Measurements from ENCODE around the gene GSTT2B.

The GSTT2B gene

GRCh38 chr22:23915290-23915689 lies 45.7 kb downstream of the GSTT2B start:
- TF ChIP-seq CTCF (conservative IDR thresholded peaks at IDR 0.05; ENCODE audit: control insufficient read depth, insufficient read depth, low read depth, low read length), result no peak
- no peak for DNase-seq (ENCODE audit: low read depth)
- H3K4me3 ChIP-seq (ENCODE audit: control insufficient read depth, low read depth, low read length), result no peak overlapping the region

- peak overlapping the region; percentile 77 for H3K4me3 ChIP-seq (ENCODE audit: control insufficient read depth, low read depth, low read length)
- TF ChIP-seq CTCF (conservative IDR thresholded peaks at IDR 0.05; ENCODE audit: control insufficient read depth, insufficient read depth, low read depth, low read length), result no peak
- DNase-seq (ENCODE audit: low read depth), result peak; percentile 97
Measured at GRCh38 chr22:23913661-23914353, 47.2 kb downstream of the GSTT2B start.

DNA sequence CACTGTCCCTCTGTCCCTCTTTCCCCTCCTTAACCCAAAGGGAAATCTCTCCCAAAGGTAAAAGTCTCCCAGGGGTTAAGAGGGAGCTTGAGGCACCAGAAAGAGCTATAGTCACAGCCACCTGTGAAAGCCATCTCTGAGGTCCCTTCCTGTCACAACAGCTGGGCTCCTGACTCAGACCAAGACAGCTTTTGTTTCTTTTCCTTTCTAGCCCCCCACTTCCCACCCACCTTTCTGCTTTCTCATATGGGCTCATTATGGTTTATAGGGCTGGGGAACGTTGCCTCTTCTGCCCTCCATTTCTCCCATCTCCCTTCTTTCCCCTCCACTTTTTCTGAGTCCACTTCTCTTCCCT lies 47.7 kb downstream of the GSTT2B start:
- H3K4me3 ChIP-seq (ENCODE audit: control insufficient read depth, low read depth, low read length), result peak overlapping the region; percentile 77
- TF ChIP-seq CTCF (conservative IDR thresholded peaks at IDR 0.05; ENCODE audit: control insufficient read depth, insufficient read depth, low read depth, low read length), result no peak
- DNase-seq (ENCODE audit: low read depth), result no peak

GRCh38 chr22:23912293-23912903 lies 48.6 kb downstream of the GSTT2B start:
- H3K4me3 ChIP-seq (ENCODE audit: control insufficient read depth, low read depth, low read length), result no peak overlapping the region
- TF ChIP-seq CTCF (conservative IDR thresholded peaks at IDR 0.05; ENCODE audit: control insufficient read depth, insufficient read depth, low read depth, low read length), result no peak
- DNase-seq (ENCODE audit: low read depth), result no peak

DNA sequence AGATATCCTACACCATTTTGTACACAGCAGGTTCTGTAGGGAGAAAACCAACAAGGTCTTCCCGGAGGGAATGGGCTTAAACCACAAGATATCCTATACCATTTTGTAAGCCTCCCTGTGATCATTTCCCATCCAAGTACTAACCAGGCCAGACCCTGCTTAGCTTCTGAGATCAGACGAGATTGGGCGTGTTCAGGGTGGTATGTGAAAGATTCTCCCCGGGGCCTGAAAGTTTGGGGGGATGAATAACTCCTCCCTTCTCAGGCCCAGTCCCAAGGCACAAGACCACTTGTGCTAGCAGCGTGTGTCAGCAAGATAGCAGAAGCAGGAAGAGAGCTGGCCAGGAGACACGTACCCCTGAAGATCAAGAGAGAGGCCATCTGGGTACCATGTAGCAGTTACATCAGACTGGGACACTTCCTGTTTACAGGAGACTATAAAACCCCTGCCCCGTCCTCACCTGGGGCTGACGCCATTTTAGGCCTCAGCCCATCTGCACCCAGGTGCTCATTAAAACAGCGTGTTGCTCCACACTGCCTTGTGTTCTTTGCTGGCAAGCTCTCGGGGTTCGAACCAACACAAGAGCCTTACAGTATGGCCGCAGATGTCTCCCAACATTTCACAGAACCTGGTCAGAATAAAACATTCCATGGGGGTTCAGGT lies 49.5 kb downstream of the GSTT2B start:
- H3K4me3 ChIP-seq (ENCODE audit: control insufficient read depth, low read depth, low read length), result no peak overlapping the region
- DNase-seq (ENCODE audit: low read depth), result no peak
- no peak for TF ChIP-seq CTCF (conservative IDR thresholded peaks at IDR 0.05; ENCODE audit: control insufficient read depth, insufficient read depth, low read depth, low read length)

DNA sequence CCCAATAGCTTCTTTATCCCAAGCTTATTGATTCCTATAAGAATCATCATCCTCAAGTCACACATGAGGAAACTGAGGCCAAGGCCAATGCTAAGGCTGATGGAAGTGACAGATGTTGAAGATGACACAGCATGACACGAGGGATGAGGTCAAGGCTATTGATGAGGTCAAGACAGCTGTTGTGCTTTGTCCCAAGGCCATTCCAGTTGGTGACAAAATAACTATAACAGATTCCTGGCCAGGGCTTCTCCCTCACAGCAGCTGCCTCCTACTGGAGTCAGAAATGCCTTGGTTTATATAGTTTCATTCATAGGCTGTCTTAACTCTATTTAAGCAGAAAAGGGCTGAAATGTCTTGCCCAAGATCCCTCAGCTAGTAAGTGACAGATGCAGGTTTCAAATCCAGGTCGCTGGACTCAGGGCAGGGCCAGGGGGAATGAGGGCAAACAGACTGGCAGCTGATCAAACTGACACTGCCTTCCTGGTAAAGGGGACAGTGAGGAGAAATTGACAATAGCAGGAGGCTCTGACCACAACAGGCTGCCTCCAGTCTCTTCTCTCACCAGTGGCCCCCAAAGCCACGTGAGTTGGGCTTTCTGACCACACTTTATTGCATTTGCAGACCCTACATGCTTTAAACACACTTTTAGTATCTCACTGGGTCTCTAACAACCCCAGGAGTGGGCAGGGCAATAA lies 50.4 kb downstream of the GSTT2B start:
- DNase-seq (ENCODE audit: low read depth), result no peak
- no peak for TF ChIP-seq CTCF (conservative IDR thresholded peaks at IDR 0.05; ENCODE audit: control insufficient read depth, insufficient read depth, low read depth, low read length)
- no peak overlapping the region for H3K4me3 ChIP-seq (ENCODE audit: control insufficient read depth, low read depth, low read length)

All from fibroblast of mammary gland (primary cell).